ENCODE data around the gene PDE4D. TPM values are rescaled to one million over a fixed set of nuclear protein-coding genes. Genes with fewer than 3 reads are reported as not detected.

PDE4D gene
- total and polyA plus RNA-seq, 2 of the 4 experiments (the other 2 are of a cell fraction): 1.4 to 7.9 TPM

DNA sequence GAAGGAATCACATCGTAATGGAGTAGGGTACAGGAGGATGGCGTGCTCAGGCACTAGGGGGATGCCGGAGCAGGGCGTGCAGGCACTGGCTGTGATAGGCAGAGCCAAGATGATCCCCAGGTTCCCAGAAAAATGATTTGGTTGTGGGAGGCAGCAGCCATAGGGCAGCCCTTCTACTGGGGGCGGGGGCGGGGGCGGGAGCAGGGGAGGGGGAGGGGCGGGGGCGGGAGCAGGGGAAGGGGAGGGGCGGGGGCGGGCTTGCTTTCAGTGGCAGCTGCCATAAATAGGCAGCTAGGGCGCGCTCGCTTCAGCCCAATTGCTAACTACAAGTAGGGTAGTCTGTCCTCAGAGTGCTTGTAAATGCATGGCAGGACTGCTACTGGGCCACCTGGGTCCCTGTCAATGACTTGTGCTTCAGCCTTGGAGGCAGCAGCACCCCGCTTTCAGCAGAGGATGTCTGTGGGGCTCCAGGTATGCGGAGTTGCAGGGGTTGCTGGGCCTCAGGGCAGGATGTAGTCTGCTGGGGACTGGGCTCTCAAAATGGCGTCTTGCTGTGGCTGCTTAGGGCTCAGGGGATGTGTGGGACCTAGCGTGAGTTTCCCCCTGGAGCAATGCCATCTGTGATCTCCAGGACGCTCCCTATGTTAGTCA, 956.4 kb downstream of the PDE4D start:
- POLR2A ChIA-PET (ENCODE audit: unreplicated experiment): no interaction called here

More for the DNA sequence above, 956.4 kb downstream of the PDE4D start:
- no peak overlapping the region for H2BK120ac ChIP-seq (ENCODE audit: low read depth, low read length)
- H4K91ac ChIP-seq (ENCODE audit: insufficient read depth, low read depth, low read length): no peak overlapping the region
- H3K4me3 ChIP-seq (ENCODE audit: insufficient read depth, low read depth, low read length): no peak overlapping the region
- peaks cover 2% of the 10 kb centered on the region; the same call in 1 of the 2 replicates for H3K27me3 ChIP-seq (ENCODE audit: control insufficient read depth, insufficient read depth, low read length)
- H3K18ac ChIP-seq (ENCODE audit: low read depth, low read length): no peak overlapping the region
- no peak overlapping the region for H3K4me2 ChIP-seq (ENCODE audit: low read depth, low read length)
- no peak overlapping the region for H2AK5ac ChIP-seq (ENCODE audit: low read depth, low read length)
- in situ Hi-C loops (cut with MboI; ENCODE audit: low sequenced_read_pairs) (no loop called here), intact Hi-C loops (cut with micrococcal nuclease) (no loop called here), dilution Hi-C loops (cut with HindIII; ENCODE audit: low sequenced_read_pairs, unreplicated experiment) (no loop called here)
- DNase-seq (no peak), ATAC-seq (ENCODE audit: low read depth) (no peak)
- H3K36me3 ChIP-seq (ENCODE audit: control insufficient read depth, insufficient read depth, low read length): no peaks in the 10 kb centered on the region
- H2AK9ac ChIP-seq (replicated peaks; ENCODE audit: low read depth, low read length, poor library complexity): no peak overlapping the region
- no peak overlapping the region for H2BK20ac ChIP-seq (ENCODE audit: low read depth, low read length)
- no peak overlapping the region for H3K14ac ChIP-seq (replicated peaks; ENCODE audit: low read depth, low read length)
- H3K23ac ChIP-seq (ENCODE audit: low read depth, low read length): no peak overlapping the region
- H3K9me1 ChIP-seq (ENCODE audit: insufficient read depth, low read length): no peaks in the 10 kb centered on the region
- TF ChIP-seq, protein P1, sequence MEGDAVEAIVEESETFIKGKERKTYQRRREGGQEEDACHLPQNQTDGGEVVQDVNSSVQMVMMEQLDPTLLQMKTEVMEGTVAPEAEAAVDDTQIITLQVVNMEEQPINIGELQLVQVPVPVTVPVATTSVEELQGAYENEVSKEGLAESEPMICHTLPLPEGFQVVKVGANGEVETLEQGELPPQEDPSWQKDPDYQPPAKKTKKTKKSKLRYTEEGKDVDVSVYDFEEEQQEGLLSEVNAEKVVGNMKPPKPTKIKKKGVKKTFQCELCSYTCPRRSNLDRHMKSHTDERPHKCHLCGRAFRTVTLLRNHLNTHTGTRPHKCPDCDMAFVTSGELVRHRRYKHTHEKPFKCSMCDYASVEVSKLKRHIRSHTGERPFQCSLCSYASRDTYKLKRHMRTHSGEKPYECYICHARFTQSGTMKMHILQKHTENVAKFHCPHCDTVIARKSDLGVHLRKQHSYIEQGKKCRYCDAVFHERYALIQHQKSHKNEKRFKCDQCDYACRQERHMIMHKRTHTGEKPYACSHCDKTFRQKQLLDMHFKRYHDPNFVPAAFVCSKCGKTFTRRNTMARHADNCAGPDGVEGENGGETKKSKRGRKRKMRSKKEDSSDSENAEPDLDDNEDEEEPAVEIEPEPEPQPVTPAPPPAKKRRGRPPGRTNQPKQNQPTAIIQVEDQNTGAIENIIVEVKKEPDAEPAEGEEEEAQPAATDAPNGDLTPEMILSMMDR (conservative IDR thresholded peaks at IDR 0.05; ENCODE audit: low read depth, low read length): no peak
- TF ChIP-seq NFE2L2 (IDR thresholded peaks at IDR 0.05; ENCODE audit: low read depth, low read length) (no peak), RFX5 (IDR thresholded peaks at IDR 0.05; ENCODE audit: low read depth, low read length) (no peak), CHD1 (IDR thresholded peaks at IDR 0.05; ENCODE audit: low read depth, low read length) (no peak), SMC3 (IDR thresholded peaks at IDR 0.05; ENCODE audit: low read depth, low read length) (no peak), MAFK (IDR thresholded peaks at IDR 0.05; ENCODE audit: low read depth, low read length) (no peak), FOS (IDR thresholded peaks at IDR 0.05; ENCODE audit: low read depth, low read length) (no peak), RCOR1 (IDR thresholded peaks at IDR 0.05; ENCODE audit: insufficient replicate concordance, low read length) (no peak), BHLHE40 (IDR thresholded peaks at IDR 0.05; ENCODE audit: low read depth, low read length) (no peak), CEBPB (IDR thresholded peaks at IDR 0.05; ENCODE audit: low read depth, low read length) (no peak), MXI1 (IDR thresholded peaks at IDR 0.05; ENCODE audit: borderline replicate concordance, low read depth, low read length) (no peak), MAZ (IDR thresholded peaks at IDR 0.05; ENCODE audit: borderline replicate concordance, low read depth, low read length) (no peak)
- TF ChIP-seq, protein P2, sequence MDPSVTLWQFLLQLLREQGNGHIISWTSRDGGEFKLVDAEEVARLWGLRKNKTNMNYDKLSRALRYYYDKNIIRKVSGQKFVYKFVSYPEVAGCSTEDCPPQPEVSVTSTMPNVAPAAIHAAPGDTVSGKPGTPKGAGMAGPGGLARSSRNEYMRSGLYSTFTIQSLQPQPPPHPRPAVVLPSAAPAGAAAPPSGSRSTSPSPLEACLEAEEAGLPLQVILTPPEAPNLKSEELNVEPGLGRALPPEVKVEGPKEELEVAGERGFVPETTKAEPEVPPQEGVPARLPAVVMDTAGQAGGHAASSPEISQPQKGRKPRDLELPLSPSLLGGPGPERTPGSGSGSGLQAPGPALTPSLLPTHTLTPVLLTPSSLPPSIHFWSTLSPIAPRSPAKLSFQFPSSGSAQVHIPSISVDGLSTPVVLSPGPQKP (IDR thresholded peaks at IDR 0.05; ENCODE audit: borderline replicate concordance, low read depth, low read length): no peak
- TF ChIP-seq, protein P3, sequence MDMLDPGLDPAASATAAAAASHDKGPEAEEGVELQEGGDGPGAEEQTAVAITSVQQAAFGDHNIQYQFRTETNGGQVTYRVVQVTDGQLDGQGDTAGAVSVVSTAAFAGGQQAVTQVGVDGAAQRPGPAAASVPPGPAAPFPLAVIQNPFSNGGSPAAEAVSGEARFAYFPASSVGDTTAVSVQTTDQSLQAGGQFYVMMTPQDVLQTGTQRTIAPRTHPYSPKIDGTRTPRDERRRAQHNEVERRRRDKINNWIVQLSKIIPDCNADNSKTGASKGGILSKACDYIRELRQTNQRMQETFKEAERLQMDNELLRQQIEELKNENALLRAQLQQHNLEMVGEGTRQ (IDR thresholded peaks at IDR 0.05; ENCODE audit: low read depth, low read length): no peak
- H4K8ac ChIP-seq (ENCODE audit: low read depth in 2 of 2, low read length in 2 of 2): no peak overlapping the region
- CTCF ChIA-PET: no interaction called here
- no peaks in the 10 kb centered on the region for H3K4me1 ChIP-seq (ENCODE audit: control insufficient read depth, insufficient read depth, low read length)
- H4K5ac ChIP-seq (ENCODE audit: low read depth, low read length): no peak overlapping the region
- no peak overlapping the region for H2BK15ac ChIP-seq (ENCODE audit: low read depth, low read length)
- no peak overlapping the region for H2AFZ ChIP-seq (replicated peaks; ENCODE audit: low read length, poor library complexity)
- no peak overlapping the region for H3K27ac ChIP-seq (ENCODE audit: insufficient read depth, low read length)
- no peak overlapping the region for H3K9ac ChIP-seq (ENCODE audit: low read depth, low read length)
- no peak overlapping the region for H3K4ac ChIP-seq (ENCODE audit: low read depth, low read length)
- BruUV-seq (replicated peaks): no TSS peak
- no peak overlapping the region for H2BK5ac ChIP-seq (ENCODE audit: low read depth, low read length, poor library complexity, severe bottlenecking)
- no peaks in the 10 kb centered on the region for H3K79me1 ChIP-seq (ENCODE audit: low read depth in 1 of 2, low read length in 2 of 2)
- no peak overlapping the region for H3K56ac ChIP-seq (ENCODE audit: extremely low read depth, insufficient read depth, low read length)
- H4K20me1 ChIP-seq (ENCODE audit: insufficient read depth, low read length): no peaks in the 10 kb centered on the region
- no peaks in the 10 kb centered on the region for H3K9me3 ChIP-seq (ENCODE audit: control insufficient read depth, insufficient read depth, low read length)
- WGBS, 2 experiments (ENCODE audit: extremely low coverage in 2 of 2, insufficient read length in 1 of 2): no CpG with 5 or more reads among the region's 19 CpGs

Data from IMR-90 (cell line).